Glomerular endothelial cell (primary cell): Measurements from ENCODE around the gene MOBP. TPM values are rescaled to one million over a fixed set of nuclear protein-coding genes. Genes with fewer than 3 reads are reported as not detected.

Source experiments
- DNase-seq: peaks from one replicate; pipeline ENCODE4 v3.0.0-alpha.2; 2011; ENCODE audit warnings: low read depth, low spot score; ENCODE audit errors: extremely low read depth
- total RNA-seq: library from RNA; depleted of rRNA; stranded (reverse); fragments of >200 nt; gene quantifications from 2 replicates; pipeline ENCODE4 v1.2.3, GENCODE V29; 2015

Gene MOBP
- total RNA-seq, 1 donor from 2014 or later: 0.23 TPM

- DNase-seq: no peak
Observed at GRCh38 chr3:39491733-39492350, 24.4 kb downstream of the MOBP start.

GRCh38 chr3:39494781-39495180 is 27.3 kb downstream of the MOBP start:
- DNase-seq: no peak

DNA sequence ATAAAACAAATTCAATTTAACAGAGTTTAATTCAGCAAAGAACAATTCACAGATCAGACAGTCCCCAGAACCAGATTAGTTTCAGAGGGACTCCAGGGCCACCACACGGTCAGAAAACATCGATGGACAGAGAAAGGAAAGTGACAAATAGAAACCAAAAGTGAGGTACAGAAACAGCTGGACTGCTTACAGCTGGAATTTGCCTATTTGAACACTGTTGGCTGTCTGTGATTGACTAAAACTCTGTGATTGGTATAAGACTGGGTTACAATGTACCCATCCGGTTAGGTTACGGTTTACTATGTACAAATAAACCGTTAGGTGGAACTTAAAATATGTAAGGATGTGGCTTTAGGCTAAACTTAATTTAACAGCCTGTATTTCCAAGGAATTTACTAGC is 30.3 kb downstream of the MOBP start:
- no peak for DNase-seq

GRCh38 chr3:39499651-39500273 is 32.3 kb downstream of the MOBP start:
- DNase-seq: no peak

DNA sequence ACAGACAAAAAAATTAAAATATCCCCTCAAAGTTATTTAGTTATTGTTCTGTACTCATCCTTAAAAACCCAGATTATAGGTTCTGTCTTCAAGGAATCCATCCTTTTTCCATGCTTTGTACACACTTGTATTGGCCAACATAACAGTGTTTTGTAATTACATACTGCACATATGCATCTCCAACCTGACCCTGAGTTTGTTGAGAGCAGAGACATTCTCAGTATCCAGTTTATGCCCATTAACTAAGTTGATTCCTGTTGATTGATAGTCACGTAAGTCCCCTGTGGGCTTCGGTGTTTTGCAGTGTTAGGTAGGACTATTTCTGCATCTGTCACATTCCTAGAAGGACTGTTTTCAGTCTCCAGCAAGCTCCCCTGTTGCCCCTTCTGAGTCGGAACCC is 33.6 kb downstream of the MOBP start:
- DNase-seq: no peak

DNA sequence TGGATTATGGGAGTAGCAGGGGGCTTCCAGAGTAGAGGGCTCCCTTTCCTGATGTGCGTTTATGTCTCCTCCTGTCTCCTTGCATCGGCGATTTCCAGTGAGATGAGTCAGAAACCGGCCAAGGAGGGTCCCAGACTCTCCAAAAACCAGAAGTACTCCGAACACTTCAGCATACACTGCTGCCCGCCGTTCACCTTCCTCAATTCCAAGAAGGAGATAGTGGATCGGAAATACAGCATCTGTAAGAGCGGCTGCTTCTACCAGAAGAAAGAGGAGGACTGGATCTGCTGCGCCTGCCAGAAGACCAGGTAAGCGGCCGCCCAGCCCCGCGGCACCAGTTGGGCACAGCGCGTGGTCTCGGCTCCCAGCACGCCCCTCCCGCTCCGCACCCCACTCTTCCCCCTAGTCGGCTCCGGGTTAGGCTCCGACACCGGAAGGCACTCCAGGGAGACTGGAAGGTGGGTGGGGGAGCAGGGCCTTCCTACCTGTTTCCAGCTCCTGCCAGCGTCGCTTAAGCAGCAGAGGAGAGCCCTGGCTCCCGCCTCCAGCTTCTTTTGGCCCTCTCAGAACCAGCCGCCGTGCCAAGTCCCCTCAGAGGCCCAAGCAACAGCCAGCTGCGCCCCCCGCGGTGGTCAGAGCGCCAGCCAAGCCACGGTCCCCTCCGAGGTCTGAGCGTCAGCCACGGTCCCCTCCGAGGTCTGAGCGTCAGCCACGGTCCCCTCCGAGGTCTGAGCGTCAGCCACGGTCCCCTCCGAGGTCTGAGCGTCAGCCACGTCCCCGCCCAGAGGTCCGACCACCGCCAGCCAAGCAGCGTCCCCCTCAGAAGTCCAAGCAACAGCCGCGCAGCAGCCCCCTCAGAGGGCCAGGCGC is 34.7 kb downstream of the MOBP start:
- DNase-seq: no peak

DNA sequence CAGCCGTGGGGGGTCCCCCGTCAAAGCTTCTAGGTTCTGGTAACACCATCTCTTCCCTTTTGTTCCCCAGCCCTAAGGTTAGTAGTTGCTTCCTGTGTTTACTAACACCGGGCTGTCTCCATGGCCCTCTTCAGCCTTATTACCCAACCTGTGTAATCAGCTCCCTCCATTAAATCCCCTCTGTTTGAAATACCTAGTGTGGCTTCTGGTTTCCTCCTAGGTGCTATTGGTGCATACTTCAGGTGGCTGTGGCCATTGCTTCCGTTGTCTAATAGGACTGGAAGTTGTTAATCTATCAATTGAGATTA is 35.3 kb downstream of the MOBP start:
- DNase-seq: no peak

DNA sequence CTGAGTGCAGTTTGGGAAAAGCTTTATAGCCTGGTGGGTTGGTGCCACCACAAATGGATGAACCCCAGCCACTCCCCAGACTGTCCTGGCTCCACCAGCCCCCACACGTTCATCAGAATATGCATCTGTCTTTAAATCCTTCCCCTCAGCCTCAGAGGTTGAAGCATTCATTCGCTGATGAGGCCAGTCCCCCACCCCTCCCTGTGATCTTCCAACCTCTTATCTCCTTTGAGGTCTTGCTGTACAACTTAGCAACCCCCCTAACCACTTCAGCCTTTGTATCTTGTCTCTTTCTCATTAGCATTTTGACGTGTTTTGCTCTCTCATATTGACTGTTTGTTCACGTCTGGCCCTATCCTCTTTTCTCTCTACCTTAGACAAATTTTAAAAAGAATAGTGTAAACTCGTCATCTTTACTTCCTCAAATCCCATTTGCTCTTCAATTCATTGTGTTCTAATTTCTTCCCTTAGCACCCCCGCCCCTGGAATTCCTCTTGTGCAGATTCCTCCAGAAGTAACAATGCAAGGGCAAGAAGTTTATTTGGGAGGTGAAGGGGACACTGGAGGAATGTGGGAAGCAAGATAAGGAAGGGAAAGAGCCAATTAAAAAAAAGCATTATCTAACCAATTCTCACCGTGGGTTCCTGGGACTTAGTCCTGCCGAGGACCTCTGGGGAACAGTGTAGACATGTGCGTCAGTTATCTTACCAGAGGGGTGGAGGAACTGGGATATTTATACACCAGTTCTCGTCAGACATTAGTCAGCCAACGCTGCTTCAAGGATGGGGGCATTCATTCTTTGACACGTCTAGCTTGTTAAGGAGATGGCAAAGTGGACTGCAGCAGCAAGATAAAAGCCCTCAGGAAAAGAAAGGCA is 38.6 kb downstream of the MOBP start:
- no peak for DNase-seq

DNA sequence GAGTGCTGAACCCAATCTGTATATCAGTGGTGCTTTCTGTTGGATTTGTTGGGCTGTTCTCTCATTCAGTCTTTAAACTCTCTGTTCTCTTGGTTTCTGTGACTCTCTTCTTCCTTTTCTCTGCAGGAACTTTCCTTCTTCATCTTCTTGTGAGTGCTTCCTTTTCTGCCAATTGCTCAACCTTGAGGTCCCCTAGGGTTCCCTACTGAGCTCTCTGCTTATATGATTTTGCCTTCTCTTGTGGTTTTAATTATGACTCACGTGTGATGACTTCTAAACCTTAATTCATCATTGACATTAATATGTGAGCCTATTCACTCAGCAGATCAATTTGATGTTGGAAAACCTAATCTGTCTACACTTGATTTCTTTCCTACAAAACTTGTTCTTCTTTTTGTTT is 39.4 kb downstream of the MOBP start:
- DNase-seq: no peak

- no peak for DNase-seq
Observed at GRCh38 chr3:39513791-39514369, 46.4 kb downstream of the MOBP start.

- DNase-seq: no peak
Observed at GRCh38 chr3:39515681-39516441, 48.4 kb downstream of the MOBP start.

DNA sequence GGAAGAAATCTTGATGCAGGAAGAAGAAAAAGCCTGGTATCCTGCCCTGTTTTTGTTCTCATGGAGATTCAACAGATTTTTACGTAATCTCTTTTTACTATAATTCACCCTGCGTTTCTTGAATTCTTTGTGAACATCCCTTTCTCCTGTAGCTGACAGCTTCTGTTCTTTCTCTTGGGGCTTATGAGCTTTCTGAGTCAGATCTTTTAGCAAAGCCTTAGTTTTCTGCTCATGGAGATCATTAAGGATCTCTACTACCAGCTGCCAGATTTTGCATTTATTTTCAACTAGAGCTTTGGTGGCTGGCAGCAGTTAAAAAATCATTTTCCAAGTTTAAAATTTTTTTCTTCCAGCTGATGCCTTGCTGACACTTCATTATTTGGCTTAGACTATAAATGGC is 51.6 kb downstream of the MOBP start:
- DNase-seq: no peak

DNA sequence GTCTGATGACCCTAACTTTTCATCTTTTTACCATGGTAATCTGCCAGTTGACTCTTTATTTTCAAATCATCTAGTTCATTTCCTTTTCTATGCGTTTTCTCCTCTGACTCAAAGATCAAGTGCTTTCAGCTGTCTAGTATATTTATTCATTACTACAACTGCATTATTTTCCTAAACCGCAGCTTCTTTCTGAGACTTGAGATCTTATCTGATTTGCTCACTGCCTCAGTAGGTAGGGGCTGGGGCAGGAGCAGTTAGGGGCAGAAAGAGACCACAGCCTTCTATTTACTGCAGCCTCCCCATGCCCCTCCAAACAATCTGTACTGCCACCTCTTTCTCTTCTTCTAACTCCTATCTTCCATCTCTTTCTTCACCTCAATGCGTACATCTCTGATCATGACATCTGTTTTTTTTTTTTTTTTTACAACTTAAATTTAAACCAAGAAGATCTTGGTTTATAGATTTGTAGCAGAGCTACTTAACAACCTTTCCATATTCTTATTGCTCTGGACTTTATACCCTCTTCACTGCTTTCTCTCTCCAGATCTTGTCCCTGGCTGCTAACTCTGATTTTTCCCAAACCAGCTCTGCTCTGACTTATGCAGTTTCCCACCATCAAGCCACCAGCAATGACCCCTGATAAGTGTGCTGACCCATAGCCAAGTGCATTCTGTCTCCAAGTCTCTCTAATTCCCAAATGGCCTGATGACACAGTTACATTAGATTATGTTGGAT is 52.2 kb downstream of the MOBP start:
- no peak for DNase-seq

GRCh38 chr3:39521456-39521855 is 54.0 kb downstream of the MOBP start:
- DNase-seq: no peak

- DNase-seq: no peak
Observed at GRCh38 chr3:39524107-39524506, 56.6 kb downstream of the MOBP start.

DNA sequence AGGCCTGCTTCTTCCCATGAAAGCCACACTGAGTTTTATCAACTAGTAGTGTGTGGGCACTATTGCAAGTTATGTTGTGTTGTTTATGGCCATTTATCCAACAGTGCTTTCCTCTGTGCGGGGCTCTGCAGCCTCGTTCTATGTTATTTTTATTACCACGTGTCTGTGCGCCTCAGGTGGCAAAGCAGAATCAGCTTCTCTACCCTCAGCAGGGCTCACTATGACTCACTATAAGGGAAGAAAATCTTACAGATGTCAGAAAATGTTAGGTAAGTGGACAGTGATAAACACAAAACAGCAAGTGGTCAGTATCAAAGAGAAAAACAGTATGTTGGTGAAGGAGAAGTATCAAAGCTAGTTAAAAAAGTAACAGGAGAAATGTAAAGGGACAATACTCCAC is 61.4 kb downstream of the MOBP start:
- DNase-seq: no peak

- no peak for DNase-seq
Observed at GRCh38 chr3:39529577-39529976, 62.1 kb downstream of the MOBP start.

- no peak for DNase-seq
Observed at GRCh38 chr3:39531066-39531465, 63.6 kb downstream of the MOBP start.

DNA sequence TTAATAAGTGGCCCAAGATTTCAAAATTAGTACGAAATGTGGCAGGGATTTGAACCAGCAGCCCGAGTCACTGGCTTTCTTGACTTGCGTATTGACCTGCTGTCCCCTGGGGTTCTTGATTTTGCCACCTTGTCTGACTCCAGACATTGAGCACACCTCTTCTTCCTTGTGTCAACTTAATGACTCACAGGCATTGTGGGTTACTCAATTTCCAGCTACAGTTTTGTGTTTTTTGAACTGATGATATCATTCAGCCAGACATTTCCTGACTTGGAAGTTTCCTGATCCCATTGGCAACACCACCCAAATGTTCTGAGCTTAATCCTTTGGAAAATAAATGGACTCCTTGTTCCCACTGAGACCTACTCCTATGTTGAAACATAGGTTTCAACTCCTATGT is 64.2 kb downstream of the MOBP start:
- DNase-seq: peak; percentile 92
